ENCODE results near the gene HNRNPAB.
"Not testable (repeated sequence)": the region's sequence is repeated elsewhere in the genome, so short reads cannot be mapped to it uniquely, and the experiment has no call there.

The HNRNPAB gene

DNA sequence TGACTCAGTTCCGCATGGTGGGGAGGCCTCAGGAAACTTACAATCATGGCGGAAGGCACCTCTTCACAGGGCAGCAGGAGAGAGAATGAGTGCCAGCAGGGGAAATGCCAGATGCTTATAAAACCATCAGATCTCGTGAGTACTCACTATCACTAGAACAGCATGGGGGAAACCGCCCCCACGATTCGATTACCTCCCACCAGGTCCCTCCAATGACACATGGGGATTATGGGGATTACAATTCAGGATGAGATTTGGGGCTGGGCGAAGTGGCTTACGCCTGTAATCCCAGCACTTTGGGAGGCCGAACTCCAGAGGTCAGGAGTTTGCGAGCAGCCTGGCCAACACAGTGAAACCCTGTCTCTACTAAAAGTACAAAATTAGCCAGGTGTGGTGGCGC, 6.2 kb upstream of the HNRNPAB start:
- not testable (repeated sequence) for DNase-seq

- DNase-seq: no peak
Measured at GRCh38 chr5:178198706-178199105, 5.6 kb upstream of the HNRNPAB start.

DNA sequence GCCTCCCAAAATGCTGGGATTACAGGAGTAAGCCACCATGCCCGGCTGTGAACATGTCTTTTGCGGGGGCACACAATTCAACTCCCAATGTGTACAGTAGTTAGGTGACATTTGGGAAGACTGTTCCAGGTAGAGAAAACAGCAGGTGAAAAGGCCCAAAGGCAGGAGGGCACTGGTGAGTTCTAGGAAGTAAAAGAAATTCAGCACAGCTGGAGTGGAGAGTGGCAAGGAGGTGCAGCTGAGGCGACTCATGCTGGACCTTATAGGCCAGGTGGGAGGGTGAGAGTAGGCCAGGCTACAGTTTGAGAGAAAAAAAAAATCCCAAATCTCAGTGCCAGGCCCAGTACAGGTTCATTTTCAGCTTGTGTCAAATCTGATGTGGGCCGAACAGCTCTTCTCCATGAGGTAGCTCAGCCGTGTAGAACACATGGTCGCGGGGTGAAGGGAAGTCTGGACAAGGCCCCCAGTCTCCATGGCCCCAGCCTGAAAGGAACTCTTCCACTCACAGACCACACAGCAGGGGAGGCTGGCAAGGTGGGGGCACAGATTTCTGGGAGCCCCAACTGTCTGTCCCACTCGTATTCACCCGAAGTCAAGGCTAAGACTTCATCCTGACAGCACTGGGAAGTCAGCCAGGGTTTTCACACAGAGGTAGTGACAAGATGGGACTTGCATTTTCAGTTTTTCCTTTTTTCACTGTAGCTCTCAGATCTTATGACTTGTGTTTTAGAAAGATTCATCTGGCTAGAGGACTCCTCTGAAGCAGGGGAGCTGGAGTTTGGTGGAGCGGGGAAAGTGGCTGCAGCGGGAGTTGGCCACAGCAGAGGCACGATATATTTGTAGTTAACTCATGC, 4.5 kb upstream of the HNRNPAB start:
- no peak for DNase-seq

DNA sequence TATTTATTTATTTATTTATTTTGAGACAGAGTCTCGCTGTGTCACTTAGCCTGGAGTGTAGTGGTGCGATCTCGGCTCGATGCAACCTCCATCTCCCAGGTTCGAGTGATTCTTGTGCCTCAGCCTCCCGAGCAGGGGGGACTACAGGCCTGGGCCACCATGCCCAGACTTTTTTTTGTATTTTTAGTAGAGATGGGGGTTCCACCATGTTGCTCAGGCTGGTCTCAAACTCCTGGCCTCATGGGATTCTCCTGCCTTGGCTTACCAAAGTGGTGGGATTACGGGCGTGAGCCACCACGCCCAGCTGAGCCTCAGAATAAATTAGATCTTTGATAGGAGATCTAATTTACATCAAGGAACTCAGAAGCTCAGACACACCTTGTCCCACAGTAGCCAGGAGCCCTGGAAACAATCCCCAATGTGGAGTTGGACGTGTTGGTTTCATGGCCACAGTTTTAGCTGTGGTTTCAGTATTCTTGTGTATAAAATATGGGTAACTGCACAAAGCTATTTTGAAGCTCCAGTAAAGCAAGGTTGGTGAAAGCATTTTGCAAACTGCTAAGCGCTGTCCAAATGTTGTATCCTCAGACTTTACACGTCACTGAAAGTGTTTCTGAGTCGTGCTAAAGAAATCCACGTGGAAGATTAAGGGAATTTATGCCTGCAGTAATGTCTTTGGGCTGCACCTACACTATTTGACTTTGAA, 3.0 kb upstream of the HNRNPAB start:
- DNase-seq: no peak

GRCh38 chr5:178201927-178202235, 2.5 kb upstream of the HNRNPAB start:
- DNase-seq: no peak

DNA sequence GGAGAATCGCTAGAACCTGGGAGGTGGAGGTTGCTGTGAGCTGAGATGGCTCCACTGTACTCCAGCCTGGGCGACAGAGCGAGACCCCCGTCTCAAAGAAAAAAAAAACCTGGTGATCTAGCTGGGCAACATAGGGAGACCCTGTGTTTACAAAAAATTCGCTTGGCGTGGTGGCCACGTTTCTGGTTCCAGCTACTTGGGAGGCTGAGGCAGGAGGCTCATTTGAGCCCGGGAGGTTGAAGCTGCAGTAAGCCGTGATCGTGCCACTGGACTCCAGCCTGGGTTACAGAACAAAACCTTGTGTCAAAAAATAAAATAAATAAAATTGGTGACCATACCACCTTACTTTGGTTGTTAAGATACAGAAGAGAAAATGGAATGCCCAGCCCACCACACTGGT, 1.8 kb upstream of the HNRNPAB start:
- no peak for DNase-seq

DNA sequence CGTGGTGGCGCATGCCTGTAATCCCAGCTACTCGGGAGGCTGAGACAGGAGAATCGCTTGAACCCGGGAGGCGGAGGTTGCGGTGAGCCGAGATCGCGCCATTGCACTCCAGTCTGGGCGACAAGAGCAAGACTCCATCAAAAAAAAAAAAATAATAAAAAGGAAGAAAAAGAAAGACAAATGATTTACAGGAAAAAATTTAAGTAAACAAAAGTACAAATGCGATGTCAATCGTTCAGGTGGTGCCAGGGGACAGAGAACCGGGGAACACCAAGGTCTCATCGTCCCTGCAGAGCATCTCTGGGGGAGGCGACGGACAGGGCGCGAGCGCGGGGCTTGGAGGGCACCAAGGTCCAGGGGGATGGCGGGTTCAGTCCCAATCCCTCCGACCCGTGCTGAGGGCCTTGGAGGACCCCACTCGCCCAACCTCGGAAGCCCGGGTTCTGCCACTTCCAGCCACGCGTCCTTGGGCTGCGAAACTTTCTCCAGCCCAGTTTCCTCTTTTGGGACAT, 607 bp upstream of the HNRNPAB start:
- DNase-seq: no peak

DNA sequence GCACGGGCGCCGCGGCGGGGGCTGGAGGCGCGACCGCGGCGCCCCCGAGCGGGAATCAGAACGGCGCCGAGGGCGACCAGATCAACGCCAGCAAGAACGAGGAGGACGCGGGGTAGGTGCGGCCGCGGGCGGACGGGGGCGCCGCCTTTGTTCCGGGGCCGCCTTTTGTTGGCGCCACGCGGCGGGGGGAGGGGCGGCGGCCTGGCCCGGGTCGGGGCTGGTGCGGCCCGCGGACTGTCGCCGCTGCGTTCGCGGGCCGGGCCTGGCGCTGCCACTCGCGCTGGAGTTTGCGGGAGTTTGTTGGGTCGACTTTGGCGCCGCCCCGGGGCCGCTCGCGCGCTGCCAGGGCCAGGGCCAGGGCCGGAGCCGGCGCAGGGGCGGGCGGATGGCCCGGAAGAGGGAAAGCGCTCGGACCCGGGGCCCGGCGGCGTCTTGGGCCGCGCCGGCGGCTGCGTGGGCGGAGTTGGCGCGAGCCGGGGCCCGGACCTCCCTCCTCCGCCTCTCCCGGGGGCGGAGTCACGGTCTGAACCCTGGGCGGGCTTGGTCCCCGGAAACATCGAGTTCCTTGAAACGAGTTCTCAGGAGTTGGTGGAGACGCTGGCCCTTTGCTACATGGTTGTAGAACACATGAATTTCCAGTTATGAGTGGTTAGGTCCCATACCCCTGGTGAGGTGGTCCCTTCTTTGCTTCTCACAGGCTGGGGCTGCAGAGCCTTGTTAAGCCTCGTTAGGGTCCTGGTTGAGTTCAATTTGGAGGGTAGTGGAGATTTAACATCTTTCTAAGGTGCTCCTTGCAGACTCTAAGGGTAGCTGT, 809 bp downstream of the HNRNPAB start:
- peak; percentile 86 for DNase-seq

GRCh38 chr5:178205749-178206047, 1.4 kb downstream of the HNRNPAB start:
- DNase-seq: no peak

- DNase-seq: no peak
Measured at GRCh38 chr5:178206166-178207101, 2.1 kb downstream of the HNRNPAB start.

DNA sequence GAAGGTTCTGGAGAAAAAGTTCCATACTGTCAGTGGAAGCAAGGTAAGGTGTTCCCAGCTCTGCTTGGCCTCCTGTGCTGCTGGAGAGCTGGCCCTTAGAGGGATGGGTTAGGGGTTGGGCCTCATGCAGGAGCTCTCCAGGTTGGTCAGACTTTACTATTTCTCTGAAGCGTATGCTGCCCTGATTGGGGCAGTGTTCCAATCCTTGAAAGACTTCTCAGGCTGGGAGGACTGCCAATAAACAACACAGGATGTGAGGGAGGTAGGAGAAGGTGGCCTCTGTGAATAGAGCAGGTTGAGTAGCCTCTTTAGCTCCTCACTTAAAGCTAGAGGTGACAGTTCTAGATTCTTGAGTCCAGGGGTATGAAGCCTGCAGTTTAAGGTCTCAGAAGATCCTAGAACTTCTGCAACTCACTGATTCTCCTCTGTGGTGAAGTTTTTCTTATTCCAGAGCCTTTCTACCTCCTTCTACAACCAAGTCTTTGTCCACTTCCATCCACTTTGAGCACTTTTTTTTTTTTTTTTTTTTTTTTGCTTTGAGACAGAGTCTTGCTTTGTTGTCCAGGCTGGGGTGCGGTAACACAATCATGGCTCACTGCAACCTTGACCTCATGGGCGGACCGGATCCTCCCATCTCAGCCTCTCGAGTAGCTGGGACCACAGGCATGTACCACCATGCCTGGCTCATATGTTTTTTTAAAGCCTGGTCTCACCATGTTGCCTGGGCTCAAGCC, 3.0 kb downstream of the HNRNPAB start:
- no peak for DNase-seq

DNA sequence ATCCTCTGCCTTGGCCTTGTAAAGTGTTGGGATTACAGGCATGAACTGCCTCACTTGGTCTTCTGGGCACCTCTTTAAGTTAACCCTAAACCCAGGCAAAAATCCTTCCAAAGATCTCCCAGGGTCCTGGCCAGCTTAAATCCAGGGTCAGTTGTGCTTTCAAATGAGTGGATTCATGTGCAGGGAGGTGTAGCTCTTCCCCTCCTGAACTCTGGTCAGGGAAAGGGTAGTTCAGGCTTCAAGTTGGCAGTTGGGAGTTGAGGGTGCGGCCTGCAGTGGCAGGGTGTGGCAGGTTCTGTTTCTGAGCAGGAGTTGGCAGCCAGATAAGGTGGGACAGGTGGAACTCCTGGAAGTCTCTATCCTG, 3.6 kb downstream of the HNRNPAB start:
- DNase-seq: no peak

- no peak for DNase-seq
Measured at GRCh38 chr5:178208540-178209227, 4.4 kb downstream of the HNRNPAB start.

GRCh38 chr5:178209334-178210072, 5.2 kb downstream of the HNRNPAB start:
- DNase-seq: no peak

GRCh38 chr5:178210073-178210535, 5.8 kb downstream of the HNRNPAB start:
- no peak for DNase-seq

GRCh38 chr5:178210686-178211085, 6.4 kb downstream of the HNRNPAB start:
- no peak for DNase-seq

GRCh38 chr5:178211095-178212048, 7.0 kb downstream of the HNRNPAB start:
- DNase-seq: no peak

DNA sequence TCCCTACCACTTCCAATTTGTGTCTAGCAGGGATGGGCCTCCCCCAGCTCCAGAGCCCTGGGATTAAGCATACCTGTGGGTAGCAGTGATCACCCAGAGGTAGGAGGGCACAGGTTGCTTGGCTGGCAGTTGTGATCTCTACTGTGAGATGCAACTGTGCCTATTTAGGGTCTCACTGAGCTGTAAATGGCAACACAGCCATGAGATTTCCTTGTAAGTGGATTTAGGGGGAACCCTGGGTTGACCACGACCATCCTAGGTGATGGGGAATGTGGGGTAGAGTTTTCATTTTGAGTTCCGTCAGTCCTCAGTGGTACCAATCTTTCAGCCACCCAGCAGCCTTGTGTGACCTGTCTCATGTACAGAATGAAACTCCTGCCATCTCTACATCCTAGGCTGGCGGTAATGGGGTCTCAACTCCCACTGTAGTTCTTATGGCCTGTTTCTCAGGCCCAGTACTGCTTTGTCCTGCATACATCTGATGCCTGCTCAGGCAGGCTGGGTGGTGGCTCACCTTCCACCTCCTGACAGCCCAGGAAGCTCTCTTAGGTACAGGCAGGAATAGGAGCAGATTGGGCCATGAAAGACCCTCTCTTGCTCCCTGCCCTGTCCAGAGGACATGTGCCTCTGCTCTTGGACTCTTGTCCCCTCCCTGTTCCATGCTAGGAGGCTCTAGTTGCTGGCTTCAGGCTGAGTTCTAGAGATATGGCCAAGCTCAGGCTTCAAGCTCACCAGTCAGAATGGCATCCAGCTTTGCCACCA, 8.1 kb downstream of the HNRNPAB start:
- no peak for DNase-seq
